ENCODE measurements around the gene ADAM29. TPM values are rescaled to one million over a fixed set of nuclear protein-coding genes. Genes with fewer than 3 reads are reported as not detected.
"Not testable (repeated sequence)": the region's sequence is repeated elsewhere in the genome, so short reads cannot be mapped to it uniquely, and the experiment has no call there.

Gene ADAM29
- total RNA-seq, 6 experiments from 2014 or later, result not detected

DNA sequence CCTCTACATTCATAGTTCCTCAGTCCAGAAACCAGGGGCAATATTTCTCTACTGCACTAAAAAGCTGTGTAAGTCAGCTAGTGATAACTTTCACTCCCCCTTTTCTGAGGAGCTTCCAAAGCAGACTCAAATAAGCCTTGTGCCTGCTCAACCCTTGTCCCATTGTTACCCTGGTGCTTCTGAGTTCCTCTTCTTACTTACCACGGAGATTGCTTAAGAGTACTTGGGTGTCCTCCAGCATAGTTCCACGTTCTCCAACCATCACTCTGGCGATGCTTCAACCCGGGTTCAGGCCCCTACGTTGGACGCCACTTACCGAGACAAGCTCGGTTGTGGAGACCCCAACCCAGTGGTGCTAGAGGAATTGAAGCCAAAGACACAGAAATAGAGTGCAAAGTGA, 71.6 kb downstream of the ADAM29 start:
- no peak overlapping the region for H3K27ac ChIP-seq
- TF ChIP-seq POLR2A (IDR thresholded peaks at IDR 0.05), result no peak
- TF ChIP-seq, protein P1, sequence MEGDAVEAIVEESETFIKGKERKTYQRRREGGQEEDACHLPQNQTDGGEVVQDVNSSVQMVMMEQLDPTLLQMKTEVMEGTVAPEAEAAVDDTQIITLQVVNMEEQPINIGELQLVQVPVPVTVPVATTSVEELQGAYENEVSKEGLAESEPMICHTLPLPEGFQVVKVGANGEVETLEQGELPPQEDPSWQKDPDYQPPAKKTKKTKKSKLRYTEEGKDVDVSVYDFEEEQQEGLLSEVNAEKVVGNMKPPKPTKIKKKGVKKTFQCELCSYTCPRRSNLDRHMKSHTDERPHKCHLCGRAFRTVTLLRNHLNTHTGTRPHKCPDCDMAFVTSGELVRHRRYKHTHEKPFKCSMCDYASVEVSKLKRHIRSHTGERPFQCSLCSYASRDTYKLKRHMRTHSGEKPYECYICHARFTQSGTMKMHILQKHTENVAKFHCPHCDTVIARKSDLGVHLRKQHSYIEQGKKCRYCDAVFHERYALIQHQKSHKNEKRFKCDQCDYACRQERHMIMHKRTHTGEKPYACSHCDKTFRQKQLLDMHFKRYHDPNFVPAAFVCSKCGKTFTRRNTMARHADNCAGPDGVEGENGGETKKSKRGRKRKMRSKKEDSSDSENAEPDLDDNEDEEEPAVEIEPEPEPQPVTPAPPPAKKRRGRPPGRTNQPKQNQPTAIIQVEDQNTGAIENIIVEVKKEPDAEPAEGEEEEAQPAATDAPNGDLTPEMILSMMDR (IDR thresholded peaks at IDR 0.05), result no peak
- H3K4me3 ChIP-seq, result no peak overlapping the region
- peak in 1 of 4 donors; percentile 45 for ATAC-seq
- H3K36me3 ChIP-seq, result no peaks in the 10 kb centered on the region
- H3K4me1 ChIP-seq, result no peaks in the 10 kb centered on the region
- H3K27me3 ChIP-seq, result no peaks in the 10 kb centered on the region
- 53% methylated on average over 8 of the region's 8 CpGs for WGBS (ENCODE audit: insufficient coverage, low coverage, low lambda C conversion rate, missing lambda C conversion rate)
- no peaks in the 10 kb centered on the region for H3K9me3 ChIP-seq
- intact Hi-C loops (cut with DNase I), result no loop called here
- DNase-seq, result no peak

DNA sequence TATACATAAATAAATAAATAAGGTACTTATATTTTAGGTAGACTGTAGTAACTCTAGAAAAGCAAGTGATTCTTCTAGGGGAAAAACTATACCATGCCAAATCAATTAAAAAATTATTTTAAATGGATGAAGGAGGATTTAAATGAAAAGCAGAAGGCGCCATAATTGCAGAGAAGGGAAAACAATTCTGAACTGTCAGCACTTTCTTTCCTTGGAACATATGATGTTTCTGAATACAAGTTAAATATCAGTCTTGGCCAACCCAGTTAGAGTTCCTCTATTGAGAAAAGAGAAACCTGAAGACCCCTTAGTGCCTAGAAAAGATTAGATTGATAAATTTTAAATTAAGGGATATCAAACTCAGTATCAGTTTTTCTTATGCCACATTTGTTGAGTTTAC, 75.8 kb downstream of the ADAM29 start:
- Histone ChIP-seq H3K27ac (no peak overlapping the region), H3K4me3 (no peak overlapping the region), H3K36me3 (no peaks in the 10 kb centered on the region), H3K4me1 (no peaks in the 10 kb centered on the region), H3K27me3 (no peaks in the 10 kb centered on the region), H3K9me3 (no peaks in the 10 kb centered on the region)
- ATAC-seq (no peak), DNase-seq (no peak)
- TF ChIP-seq POLR2A (IDR thresholded peaks at IDR 0.05), result no peak
- TF ChIP-seq, protein P1 (IDR thresholded peaks at IDR 0.05), result no peak
- 50% methylated on average over 1 of the region's 1 CpG for WGBS (ENCODE audit: insufficient coverage, low coverage, low lambda C conversion rate, missing lambda C conversion rate)
- intact Hi-C loops (cut with DNase I), result no loop called here

DNA sequence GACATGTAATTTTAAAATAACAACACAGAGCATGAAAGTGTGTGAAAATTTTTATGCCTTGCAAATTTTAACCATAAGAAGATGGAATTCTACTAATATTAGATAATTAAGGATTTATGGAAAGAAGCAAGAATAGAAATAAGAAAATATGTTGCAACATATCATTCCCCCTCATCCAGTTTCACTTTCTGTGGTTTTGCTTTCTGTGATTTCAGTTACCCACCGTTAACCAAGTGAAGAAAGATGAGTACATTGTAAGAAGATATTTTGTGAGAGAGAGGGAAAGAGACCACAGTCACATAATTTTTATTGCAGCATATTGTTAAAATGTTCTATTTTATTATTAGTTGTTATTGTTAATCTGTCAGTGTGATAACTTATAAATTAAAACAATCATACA, 77.9 kb downstream of the ADAM29 start:
- intact Hi-C loops (cut with DNase I), result no loop called here
- H3K9me3 ChIP-seq, result no peaks in the 10 kb centered on the region
- no peak overlapping the region for H3K27ac ChIP-seq
- no peak for ATAC-seq
- H3K4me3 ChIP-seq, result no peak overlapping the region
- TF ChIP-seq, protein P1 (IDR thresholded peaks at IDR 0.05), result no peak
- TF ChIP-seq POLR2A (IDR thresholded peaks at IDR 0.05), result no peak
- no peaks in the 10 kb centered on the region for H3K4me1 ChIP-seq
- no peak for DNase-seq
- H3K36me3 ChIP-seq, result no peaks in the 10 kb centered on the region
- no peaks in the 10 kb centered on the region for H3K27me3 ChIP-seq
- 52% methylated on average over 1 of the region's 1 CpG for WGBS (ENCODE audit: insufficient coverage, low coverage, low lambda C conversion rate, missing lambda C conversion rate)

DNA sequence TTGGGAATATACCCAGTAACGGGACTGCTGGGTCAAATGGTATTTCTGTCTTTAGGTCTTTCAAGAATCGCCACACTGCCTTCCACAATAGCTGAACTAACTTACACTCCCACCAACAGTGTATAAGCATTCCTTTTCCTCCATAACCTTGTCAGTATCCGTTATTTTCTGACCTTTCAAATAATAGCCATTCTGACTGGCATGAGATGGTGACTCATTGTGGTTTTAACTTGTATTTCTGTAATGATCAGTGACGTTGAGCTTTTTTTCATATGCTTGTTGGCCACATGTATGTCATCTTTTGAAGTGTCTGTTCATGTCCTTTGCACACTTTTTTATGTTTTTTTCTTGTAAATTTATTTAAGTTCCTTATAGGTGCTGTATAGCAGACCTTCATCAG, 81.2 kb downstream of the ADAM29 start:
- WGBS (ENCODE audit: insufficient coverage, low coverage, low lambda C conversion rate, missing lambda C conversion rate), result 45% methylated on average over 4 of the region's 4 CpGs
- Histone ChIP-seq H3K36me3 (no peaks in the 10 kb centered on the region), H3K27me3 (no peaks in the 10 kb centered on the region), H3K9me3 (no peaks in the 10 kb centered on the region), H3K4me3 (no peak overlapping the region), H3K27ac (no peak overlapping the region), H3K4me1 (no peaks in the 10 kb centered on the region)
- ATAC-seq (no peak), DNase-seq (no peak)
- TF ChIP-seq, protein P1 (IDR thresholded peaks at IDR 0.05), result no peak
- TF ChIP-seq POLR2A (IDR thresholded peaks at IDR 0.05), result no peak
- intact Hi-C loops (cut with DNase I), result no loop called here

DNA sequence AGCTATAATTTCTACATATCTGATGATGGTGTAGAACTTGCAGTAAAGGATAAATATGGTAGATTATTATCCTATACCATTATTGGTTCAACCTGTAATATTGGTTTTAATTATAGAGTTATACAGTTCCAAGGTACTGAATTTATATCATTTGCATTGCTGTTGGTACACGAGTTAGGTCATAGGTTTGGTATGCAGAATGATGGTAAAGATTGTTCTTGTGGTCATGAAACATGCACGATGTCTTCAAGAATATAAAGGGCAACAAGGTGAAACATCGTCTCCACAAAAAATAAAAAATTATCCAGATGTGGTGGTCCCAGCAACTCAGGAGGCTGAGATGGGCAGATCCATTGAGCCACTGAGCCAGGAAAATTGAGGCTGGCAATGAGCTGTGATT, 99.6 kb downstream of the ADAM29 start:
- H3K27ac ChIP-seq, result no peak overlapping the region
- no peak overlapping the region for H3K4me3 ChIP-seq
- intact Hi-C loops (cut with DNase I), result no loop called here
- ATAC-seq (no peak), DNase-seq (no peak)
- H3K4me1 ChIP-seq, result no peaks in the 10 kb centered on the region
- H3K9me3 ChIP-seq, result no peaks in the 10 kb centered on the region
- TF ChIP-seq, protein P1 (IDR thresholded peaks at IDR 0.05), result no peak
- TF ChIP-seq POLR2A (IDR thresholded peaks at IDR 0.05), result no peak
- WGBS (ENCODE audit: insufficient coverage, low coverage, low lambda C conversion rate, missing lambda C conversion rate), result 30% methylated on average over 3 of the region's 3 CpGs
- no peaks in the 10 kb centered on the region for H3K36me3 ChIP-seq
- H3K27me3 ChIP-seq, result no peaks in the 10 kb centered on the region

DNA sequence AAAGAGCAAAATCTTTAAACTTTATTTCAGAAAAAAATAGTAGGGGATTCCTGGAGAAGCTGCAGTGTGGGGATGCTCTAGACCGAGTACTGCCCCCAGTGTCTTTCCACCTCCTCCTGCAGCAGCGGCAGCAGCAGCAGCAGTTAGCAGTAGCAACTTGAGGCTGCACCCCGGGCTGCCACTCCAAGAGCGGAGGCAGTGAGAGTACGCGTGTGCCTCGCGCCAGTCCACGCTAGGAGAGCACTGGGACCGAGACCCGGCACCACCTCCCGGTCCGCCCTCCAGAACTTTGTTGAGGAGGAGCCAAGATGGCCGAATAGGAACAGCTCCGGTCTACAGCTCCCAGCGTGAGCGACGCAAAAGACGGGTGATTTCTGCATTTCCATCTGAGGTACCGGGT, 101.3 kb downstream of the ADAM29 start:
- WGBS (ENCODE audit: insufficient coverage, low coverage, low lambda C conversion rate, missing lambda C conversion rate), result 74% methylated on average over 8 of the region's 20 CpGs
- H3K27me3 ChIP-seq; H3K9me3 ChIP-seq; H3K4me1 ChIP-seq; DNase-seq; intact Hi-C loops (cut with DNase I); H3K36me3 ChIP-seq; H3K27ac ChIP-seq; H3K4me3 ChIP-seq; ATAC-seq: not testable (repeated sequence)
